HCT116 (cell line): ENCODE results near the gene CD248. TPM values are rescaled to one million over a fixed set of nuclear protein-coding genes. Genes with fewer than 3 reads are reported as not detected.

Experiments
- ATAC-seq: fragments of 200-7000 bp; cut with Tn5 transposase; 2 replicates; pipeline ENCODE4 v1.9.1; 2020; ENCODE audit warnings: mild to moderate bottlenecking, moderate library complexity
- BruUV-seq: library from RNA; stranded (reverse); fragments of 400-500 nt; replicated peaks from 2 replicates; lab custom pipeline; 2021; lab: Mats Ljungman, UMichigan
- CTCF ChIA-PET: fragments of 300-600 bp; sonication (Branson Sonifier 250); formaldehyde crosslinking; loops from one replicate; lab custom pipeline; 2021; ENCODE audit warnings: antibody characterized with exemption; lab: Charles Lee
- POLR2A ChIA-PET: fragments of 300-600, 350-600 bp; sonication (Branson Sonifier 250); formaldehyde crosslinking; loops from one replicate; lab custom pipeline; 2021; ENCODE audit warnings: antibody characterized with exemption; lab: Charles Lee
- RAD21 ChIA-PET, 2 experiments: fragments of 300-600 bp; sonication (Branson Sonifier 250); formaldehyde crosslinking; loops; one replicate each; lab custom pipeline; 2023; ENCODE audit warnings: low total read pairs in 2 of 2; ENCODE audit not compliant: uncharacterized antibody in 2 of 2, unreplicated experiment in 2 of 2, low non-redundant PET in 1 of 2; lab: Charles Lee
- DNase-seq: peaks from one replicate; pipeline ENCODE4 v3.0.0-alpha.2; 2010; ENCODE audit warnings: low read depth, low spot score
- H2AFZ ChIP-seq: fragments of 200-600 bp; shearing (Covaris generic), sonication (generic); 2 replicates; pipeline ENCODE4 v1.6.1; 2017; ENCODE audit warnings: low read depth, mixed run types, mixed read lengths, antibody characterized with exemption, low read length; ENCODE audit not compliant: poor library complexity, severe bottlenecking
- H3K27ac ChIP-seq: 2 replicates; pipeline ENCODE4 v1.5.1; 2012; ENCODE audit warnings: low read depth, low read length
- H3K27me3 ChIP-seq: fragments of 200-600 bp; sonication (generic); 2 replicates; pipeline ENCODE4 v1.6.1; 2016; ENCODE audit warnings: mixed run types, low read length, mixed read lengths; ENCODE audit not compliant: insufficient read depth
- H3K36me3 ChIP-seq, 2 experiments: fragments of 200-500 bp in 1 of 2; fragments of 200-600 bp in 1 of 2; sonication (Bioruptor generic) in 1 of 2; sonication (generic) in 1 of 2; 2 replicates each; pipeline versions ENCODE4 v1.5.1 to v1.6.1; 2014 to 2016; ENCODE audit warnings: low read length in 2 of 2, inconsistent platforms in 1 of 2, mixed read lengths in 1 of 2, mixed run types in 1 of 2; ENCODE audit not compliant: insufficient read depth in 2 of 2, control insufficient read depth in 1 of 2
- H3K4me1 ChIP-seq, 2 experiments: fragments of 200-600 bp in 1 of 2; sonication (generic) in 1 of 2; 2 replicates each; pipeline versions ENCODE4 v1.5.1 to v1.6.1; 2012 to 2017; ENCODE audit warnings: low read length in 2 of 2, inconsistent platforms in 1 of 2, mild to moderate bottlenecking in 1 of 2, mixed read lengths in 1 of 2, mixed run types in 1 of 2, moderate library complexity in 1 of 2; ENCODE audit not compliant: insufficient read depth in 2 of 2, control insufficient read depth in 1 of 2
- H3K4me2 ChIP-seq: fragments of 200-600 bp; sonication (generic); 2 replicates; pipeline ENCODE4 v1.6.1; 2017; ENCODE audit warnings: mixed run types, low read length, mixed read lengths
- H3K4me3 ChIP-seq, 2 experiments: fragments of 200-600 bp in 1 of 2; sonication (generic) in 1 of 2; replicated peaks in 1 of 2; 2 replicates each; pipeline ENCODE4 v1.5.1; 2011 to 2016; ENCODE audit warnings: low read length in 2 of 2, control low read depth in 1 of 2, low read depth in 1 of 2, mild to moderate bottlenecking in 1 of 2, mixed read lengths in 1 of 2, mixed run types in 1 of 2
- H3K79me2 ChIP-seq: fragments of 200-600 bp; sonication (generic); 2 replicates; pipeline ENCODE4 v1.6.1; 2017; ENCODE audit warnings: mild to moderate bottlenecking, mixed run types, low read length, moderate library complexity, mixed read lengths; ENCODE audit not compliant: insufficient read depth
- H3K9ac ChIP-seq: fragments of 200-600 bp; sonication (generic); 2 replicates; pipeline ENCODE4 v1.6.1; 2016; ENCODE audit warnings: low read length, mixed read lengths
- H3K9me2 ChIP-seq: fragments of 200-600 bp; sonication (generic), shearing (Covaris generic); 2 replicates; pipeline ENCODE4 v1.6.1; 2017; ENCODE audit warnings: mixed run types, mild to moderate bottlenecking, moderate library complexity; ENCODE audit not compliant: insufficient read depth
- H3K9me3 ChIP-seq, 2 experiments: fragments of 200-500 bp in 1 of 2; fragments of 200-600 bp in 1 of 2; sonication (Bioruptor generic) in 1 of 2; sonication (generic) in 1 of 2; 2 replicates each; pipeline ENCODE4 v1.6.1; 2014 to 2017; ENCODE audit warnings: low read length in 2 of 2, mixed read lengths in 2 of 2, inconsistent platforms in 1 of 2, low read depth in 1 of 2, mild to moderate bottlenecking in 1 of 2, mixed run types in 1 of 2, moderate library complexity in 1 of 2; ENCODE audit not compliant: control insufficient read depth in 1 of 2, insufficient read depth in 1 of 2
- H4K20me1 ChIP-seq: fragments of 200-600 bp; sonication (generic), shearing (Covaris generic); 2 replicates; pipeline ENCODE4 v1.6.1; 2017; ENCODE audit warnings: mixed run types, mild to moderate bottlenecking, moderate library complexity; ENCODE audit not compliant: insufficient read depth
- ATF3 ChIP-seq: IDR thresholded peaks from 2 replicates; pipeline ENCODE4 v1.6.1; 2012
- CBX3 ChIP-seq: IDR thresholded peaks from 2 replicates; pipeline ENCODE4 v1.6.1; 2012; ENCODE audit warnings: low read depth
- CEBPB ChIP-seq: IDR thresholded peaks from 2 replicates; pipeline ENCODE4 v1.6.1; 2012; ENCODE audit warnings: low read depth
- EGR1 ChIP-seq: IDR thresholded peaks from 2 replicates; pipeline ENCODE4 v1.6.1; 2012; ENCODE audit warnings: low read depth
- ELF1 ChIP-seq: IDR thresholded peaks from 2 replicates; pipeline ENCODE4 v1.6.1; 2012; ENCODE audit warnings: low read depth, borderline replicate concordance
- EZH2 ChIP-seq: fragments of 200-600 bp; sonication (generic); IDR thresholded peaks from 2 replicates; pipeline ENCODE4 v1.6.1; 2017; ENCODE audit warnings: antibody characterized with exemption, mixed run types
- EZH2phosphoT487 ChIP-seq: fragments of 200-600 bp; IDR thresholded peaks from 2 replicates; pipeline ENCODE4 v1.6.1; 2018; ENCODE audit warnings: antibody characterized with exemption, borderline replicate concordance
- FOSL1 ChIP-seq: IDR thresholded peaks from 2 replicates; pipeline ENCODE4 v1.6.1; 2012; ENCODE audit warnings: low read depth
- JUND ChIP-seq: IDR thresholded peaks from 2 replicates; pipeline ENCODE4 v1.6.1; 2012
- POLR2A ChIP-seq: IDR thresholded peaks from 2 replicates; pipeline ENCODE4 v1.7.0; 2011; ENCODE audit warnings: borderline replicate concordance; ENCODE audit not compliant: insufficient read depth, insufficient read length; ENCODE audit errors: extremely low read depth
- SP1 ChIP-seq: IDR thresholded peaks from 2 replicates; pipeline ENCODE4 v1.6.1; 2012; ENCODE audit warnings: low read depth
- SRF ChIP-seq: IDR thresholded peaks from 2 replicates; pipeline ENCODE4 v1.6.1; 2012; ENCODE audit warnings: low read depth
- YY1 ChIP-seq: IDR thresholded peaks from 2 replicates; pipeline ENCODE4 v1.6.1; 2011; ENCODE audit warnings: low read length, low read depth, moderate library complexity, mild to moderate bottlenecking; ENCODE audit not compliant: insufficient replicate concordance; ENCODE audit errors: extremely low read depth
- ZBTB33 ChIP-seq: IDR thresholded peaks from 2 replicates; pipeline ENCODE4 v1.6.1; 2011; ENCODE audit warnings: mild to moderate bottlenecking, low read length, moderate library complexity; ENCODE audit not compliant: insufficient replicate concordance; ENCODE audit errors: extremely low read depth
- ZFX ChIP-seq: fragments of 450-650 bp; IDR thresholded peaks from 2 replicates; pipeline ENCODE4 v1.6.1; 2017
- ZNF274 ChIP-seq: fragments of 200-500 bp; sonication (Bioruptor generic); IDR thresholded peaks from 2 replicates; pipeline ENCODE4 v1.6.1; 2014; ENCODE audit warnings: mild to moderate bottlenecking, low read depth, low read length, inconsistent platforms
- intact Hi-C: fragments of 100-400 bp; cut with micrococcal nuclease; formaldehyde crosslinking; loops from 2 replicates; pipeline ENCODE4 v1.10.0; 2022
- total RNA-seq: library from RNA; stranded (reverse); gene quantifications from one replicate; pipeline ENCODE4 v1.2.1, GENCODE V29; 2021; ENCODE audit not compliant: unreplicated experiment
- TF ChIP-seq, protein P1 (sequence below): IDR thresholded peaks from 2 replicates; pipeline ENCODE4 v1.6.1; 2012; ENCODE audit warnings: low read depth
- TF ChIP-seq, protein P2 (sequence below), 3 experiments: fragments of 200-600 bp in 1 of 3; sonication (generic) in 1 of 3; IDR thresholded peaks in 2 of 3; conservative IDR thresholded peaks in 1 of 3; 2 replicates each; pipeline ENCODE4 v1.5.1; 2012 to 2017; ENCODE audit warnings: low read depth in 2 of 3, low read length in 2 of 3, antibody characterized with exemption in 1 of 3, borderline replicate concordance in 1 of 3, control low read depth in 1 of 3, mild to moderate bottlenecking in 1 of 3, mixed read lengths in 1 of 3, mixed run types in 1 of 3, moderate library complexity in 1 of 3; ENCODE audit not compliant: insufficient read depth in 1 of 3

CD248 gene
- total RNA-seq, 1 experiment from 2014 or later = 0.32 TPM

GRCh38 chr11:66289548-66290329 is 27.1 kb downstream of the CD248 start:
- TSS peak; percentile 81 for BruUV-seq
- Histone ChIP-seq H3K27me3 (no peaks in the 10 kb centered on the region), H4K20me1 (no peaks in the 10 kb centered on the region), H3K4me3 (peak overlapping the region; percentile 71 to 96), H3K9ac (peak overlapping the region; percentile 93), H3K4me2 (peak overlapping the region; percentile 99), H3K79me2 (peaks cover 19% of the 10 kb centered on the region), H3K4me1 (peaks cover 22 to 45% of the 10 kb centered on the region in 2 experiments), H3K9me3 (no peaks in the 10 kb centered on the region), H3K36me3 (no peaks in the 10 kb centered on the region), H3K27ac (peak overlapping the region; percentile 70), H3K9me2 (no peaks in the 10 kb centered on the region), H2AFZ (no peak overlapping the region)
- intact Hi-C loops = loop anchor here (1.0 kb wide), 1 partner anchor 23 kb away; no protein-coding TSS in a partner anchor
- POLR2A ChIA-PET = interaction anchor here (0.6 to 2.7 kb wide), 8 partner anchors 8 to 55 kb away, joined by 3 to 18 read pairs (median 4); partner anchors contain the start of genes BRMS1 and RAB1B
- TF ChIP-seq CBX3 (no peak), EGR1 (no peak), YY1 (no peak), POLR2A (no peak), FOSL1 (no peak), SP1 (no peak), ZFX (no peak), ZNF274 (no peak), EZH2phosphoT487 (no peak), CEBPB (no peak), EZH2 (no peak), JUND (no peak), ELF1 (no peak), SRF (no peak), ATF3 (no peak), ZBTB33 (no peak)
- TF ChIP-seq, protein P1, sequence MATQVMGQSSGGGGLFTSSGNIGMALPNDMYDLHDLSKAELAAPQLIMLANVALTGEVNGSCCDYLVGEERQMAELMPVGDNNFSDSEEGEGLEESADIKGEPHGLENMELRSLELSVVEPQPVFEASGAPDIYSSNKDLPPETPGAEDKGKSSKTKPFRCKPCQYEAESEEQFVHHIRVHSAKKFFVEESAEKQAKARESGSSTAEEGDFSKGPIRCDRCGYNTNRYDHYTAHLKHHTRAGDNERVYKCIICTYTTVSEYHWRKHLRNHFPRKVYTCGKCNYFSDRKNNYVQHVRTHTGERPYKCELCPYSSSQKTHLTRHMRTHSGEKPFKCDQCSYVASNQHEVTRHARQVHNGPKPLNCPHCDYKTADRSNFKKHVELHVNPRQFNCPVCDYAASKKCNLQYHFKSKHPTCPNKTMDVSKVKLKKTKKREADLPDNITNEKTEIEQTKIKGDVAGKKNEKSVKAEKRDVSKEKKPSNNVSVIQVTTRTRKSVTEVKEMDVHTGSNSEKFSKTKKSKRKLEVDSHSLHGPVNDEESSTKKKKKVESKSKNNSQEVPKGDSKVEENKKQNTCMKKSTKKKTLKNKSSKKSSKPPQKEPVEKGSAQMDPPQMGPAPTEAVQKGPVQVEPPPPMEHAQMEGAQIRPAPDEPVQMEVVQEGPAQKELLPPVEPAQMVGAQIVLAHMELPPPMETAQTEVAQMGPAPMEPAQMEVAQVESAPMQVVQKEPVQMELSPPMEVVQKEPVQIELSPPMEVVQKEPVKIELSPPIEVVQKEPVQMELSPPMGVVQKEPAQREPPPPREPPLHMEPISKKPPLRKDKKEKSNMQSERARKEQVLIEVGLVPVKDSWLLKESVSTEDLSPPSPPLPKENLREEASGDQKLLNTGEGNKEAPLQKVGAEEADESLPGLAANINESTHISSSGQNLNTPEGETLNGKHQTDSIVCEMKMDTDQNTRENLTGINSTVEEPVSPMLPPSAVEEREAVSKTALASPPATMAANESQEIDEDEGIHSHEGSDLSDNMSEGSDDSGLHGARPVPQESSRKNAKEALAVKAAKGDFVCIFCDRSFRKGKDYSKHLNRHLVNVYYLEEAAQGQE = no peak
- TF ChIP-seq, protein P2, sequence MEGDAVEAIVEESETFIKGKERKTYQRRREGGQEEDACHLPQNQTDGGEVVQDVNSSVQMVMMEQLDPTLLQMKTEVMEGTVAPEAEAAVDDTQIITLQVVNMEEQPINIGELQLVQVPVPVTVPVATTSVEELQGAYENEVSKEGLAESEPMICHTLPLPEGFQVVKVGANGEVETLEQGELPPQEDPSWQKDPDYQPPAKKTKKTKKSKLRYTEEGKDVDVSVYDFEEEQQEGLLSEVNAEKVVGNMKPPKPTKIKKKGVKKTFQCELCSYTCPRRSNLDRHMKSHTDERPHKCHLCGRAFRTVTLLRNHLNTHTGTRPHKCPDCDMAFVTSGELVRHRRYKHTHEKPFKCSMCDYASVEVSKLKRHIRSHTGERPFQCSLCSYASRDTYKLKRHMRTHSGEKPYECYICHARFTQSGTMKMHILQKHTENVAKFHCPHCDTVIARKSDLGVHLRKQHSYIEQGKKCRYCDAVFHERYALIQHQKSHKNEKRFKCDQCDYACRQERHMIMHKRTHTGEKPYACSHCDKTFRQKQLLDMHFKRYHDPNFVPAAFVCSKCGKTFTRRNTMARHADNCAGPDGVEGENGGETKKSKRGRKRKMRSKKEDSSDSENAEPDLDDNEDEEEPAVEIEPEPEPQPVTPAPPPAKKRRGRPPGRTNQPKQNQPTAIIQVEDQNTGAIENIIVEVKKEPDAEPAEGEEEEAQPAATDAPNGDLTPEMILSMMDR (IDR thresholded peaks at IDR 0.05 in 2 of 3, conservative IDR thresholded peaks at IDR 0.05 in 1 of 3; ENCODE audit: borderline replicate concordance in 1 of 3, insufficient read depth in 1 of 3, low read depth in 2 of 3, low read length in 2 of 3) = no peak
- ATAC-seq (peak; percentile 33), DNase-seq (no peak)
- RAD21 ChIA-PET = interaction anchor here (0.7 to 0.9 kb wide), 2 partner anchors 31 to 1011 kb away, joined by 3 read pairs; no protein-coding TSS in a partner anchor
- CTCF ChIA-PET = interaction anchor here (1.0 to 3.4 kb wide), 6 partner anchors 8 to 96 kb away, joined by 3 to 25 read pairs (median 5); partner anchors contain the start of genes RAB1B and RIN1
